ENCODE results near the gene MRPL3. TPM values are rescaled to one million over a fixed set of nuclear protein-coding genes. Genes with fewer than 3 reads are reported as not detected.

MRPL3 gene
- polyA plus RNA-seq, 3 donors = 20.9 to 66.3 (median 62.9) TPM

DNA sequence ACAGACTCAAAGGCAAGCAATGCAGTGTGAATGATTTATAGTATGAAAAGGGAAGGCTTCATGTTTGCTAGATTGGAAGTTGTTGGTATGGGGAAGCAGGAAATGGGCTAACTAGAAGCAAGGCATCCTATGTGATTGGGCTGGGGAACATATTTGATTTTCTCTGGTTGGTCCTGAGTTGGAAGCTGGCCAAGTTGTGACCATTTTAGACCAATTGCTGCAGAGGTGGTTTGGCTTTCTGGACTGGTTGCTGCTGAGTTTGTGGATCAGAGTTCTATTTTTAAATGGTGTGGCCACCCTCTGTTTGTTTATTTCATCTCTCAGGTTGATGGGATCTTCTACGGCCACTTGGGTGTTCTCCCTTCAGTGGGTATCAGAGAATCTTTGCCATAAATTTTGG is 81.5 kb downstream of the MRPL3 start:
- no CpG with 5 or more reads among the region's 1 CpG for whole genome bisulfite sequencing (ENCODE audit: insufficient coverage)
- Histone ChIP-seq H3K4me2 (replicated peaks; ENCODE audit: extremely low read depth, low read length, poor library complexity, severe bottlenecking) (no peak overlapping the region), H3K4me1 (ENCODE audit: control insufficient read depth in 1 of 2, insufficient read depth in 2 of 2, low read length in 2 of 2) (no peaks in the 10 kb centered on the region), H3K27me3 (ENCODE audit: control insufficient read depth in 2 of 2, insufficient read depth in 2 of 2, low read length in 2 of 2) (no peaks in the 10 kb centered on the region), H4K20me1 (ENCODE audit: insufficient read depth, low read length) (no peaks in the 10 kb centered on the region), H3K79me2 (ENCODE audit: insufficient read depth, low read length) (no peaks in the 10 kb centered on the region), H3K27ac (ENCODE audit: low read depth in 1 of 2, low read length in 2 of 2) (no peak overlapping the region), H3K36me3 (replicated peaks in 1 of 2; ENCODE audit: control insufficient read depth in 1 of 2, insufficient read depth in 2 of 2, low read length in 2 of 2) (no peaks in the 10 kb centered on the region), H3K9ac (ENCODE audit: insufficient read depth, low read length, poor library complexity, severe bottlenecking) (no peak overlapping the region), H2AFZ (ENCODE audit: insufficient read depth, low read depth, low read length, poor library complexity, severe bottlenecking) (no peak overlapping the region), H3K9me3 (replicated peaks in 1 of 2; ENCODE audit: control insufficient read depth in 1 of 2, insufficient read depth in 1 of 2, low read length in 2 of 2) (no peaks in the 10 kb centered on the region), H3K4me3 (replicated peaks in 1 of 3; ENCODE audit: low read depth in 2 of 3, low read length in 3 of 3) (no peak overlapping the region)
- Mint-ChIP-seq H3K36me3 (no peaks in the 10 kb centered on the region), H3K9me3 (peaks cover 0 to 8% (median 4%) of the 10 kb centered on the region in 7 donors), H3K4me1 (no peaks in the 10 kb centered on the region), H3K27ac (no peak overlapping the region), H3K27me3 (ENCODE audit: low read depth in 3 of 3) (peaks cover 0 to 4% (median 2%) of the 10 kb centered on the region in 3 donors), H3K4me3 (no peak overlapping the region)
- TF ChIP-seq, protein P1, sequence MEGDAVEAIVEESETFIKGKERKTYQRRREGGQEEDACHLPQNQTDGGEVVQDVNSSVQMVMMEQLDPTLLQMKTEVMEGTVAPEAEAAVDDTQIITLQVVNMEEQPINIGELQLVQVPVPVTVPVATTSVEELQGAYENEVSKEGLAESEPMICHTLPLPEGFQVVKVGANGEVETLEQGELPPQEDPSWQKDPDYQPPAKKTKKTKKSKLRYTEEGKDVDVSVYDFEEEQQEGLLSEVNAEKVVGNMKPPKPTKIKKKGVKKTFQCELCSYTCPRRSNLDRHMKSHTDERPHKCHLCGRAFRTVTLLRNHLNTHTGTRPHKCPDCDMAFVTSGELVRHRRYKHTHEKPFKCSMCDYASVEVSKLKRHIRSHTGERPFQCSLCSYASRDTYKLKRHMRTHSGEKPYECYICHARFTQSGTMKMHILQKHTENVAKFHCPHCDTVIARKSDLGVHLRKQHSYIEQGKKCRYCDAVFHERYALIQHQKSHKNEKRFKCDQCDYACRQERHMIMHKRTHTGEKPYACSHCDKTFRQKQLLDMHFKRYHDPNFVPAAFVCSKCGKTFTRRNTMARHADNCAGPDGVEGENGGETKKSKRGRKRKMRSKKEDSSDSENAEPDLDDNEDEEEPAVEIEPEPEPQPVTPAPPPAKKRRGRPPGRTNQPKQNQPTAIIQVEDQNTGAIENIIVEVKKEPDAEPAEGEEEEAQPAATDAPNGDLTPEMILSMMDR (IDR thresholded peaks at IDR 0.05) = no peak
- no peak for DNase-seq
- intact Hi-C loops (cut with micrococcal nuclease) = no loop called here

DNA sequence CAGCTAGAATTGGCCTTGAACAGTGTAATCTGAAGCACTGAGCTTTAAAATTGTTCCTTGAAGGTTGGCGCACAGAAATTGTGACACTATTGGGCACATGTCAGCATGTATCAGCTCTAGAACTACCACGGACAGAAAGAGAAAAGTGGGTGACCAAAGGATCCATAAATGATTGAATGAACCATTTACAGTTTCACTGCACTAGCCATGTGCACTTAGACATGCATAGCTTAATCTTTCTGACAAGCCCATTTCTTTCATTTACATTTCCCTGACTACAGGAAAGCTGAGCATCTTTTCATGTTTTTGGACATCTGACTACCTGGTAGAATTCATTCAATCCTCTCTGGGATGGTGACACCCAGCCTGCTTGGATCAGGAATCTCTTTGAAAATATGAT is 85.0 kb downstream of the MRPL3 start:
- H3K4me3 ChIP-seq (replicated peaks in 1 of 3; ENCODE audit: low read depth in 2 of 3, low read length in 3 of 3) = no peak overlapping the region
- no peaks in the 10 kb centered on the region for H3K4me1 Mint-ChIP-seq
- no peaks in the 10 kb centered on the region for H3K79me2 ChIP-seq (ENCODE audit: insufficient read depth, low read length)
- 81% methylated on average over 2 of the region's 2 CpGs for WGBS (ENCODE audit: insufficient coverage)
- H3K36me3 Mint-ChIP-seq = no peaks in the 10 kb centered on the region
- H3K4me2 ChIP-seq (replicated peaks; ENCODE audit: extremely low read depth, low read length, poor library complexity, severe bottlenecking) = no peak overlapping the region
- no peaks in the 10 kb centered on the region for H3K27me3 ChIP-seq (ENCODE audit: control insufficient read depth in 2 of 2, insufficient read depth in 2 of 2, low read length in 2 of 2)
- no peaks in the 10 kb centered on the region for H3K4me1 ChIP-seq (ENCODE audit: control insufficient read depth in 1 of 2, insufficient read depth in 2 of 2, low read length in 2 of 2)
- H3K4me3 Mint-ChIP-seq = no peak overlapping the region
- DNase-seq = no peak
- H2AFZ ChIP-seq (ENCODE audit: insufficient read depth, low read depth, low read length, poor library complexity, severe bottlenecking) = no peak overlapping the region
- H3K27ac ChIP-seq (ENCODE audit: low read depth in 1 of 2, low read length in 2 of 2) = no peak overlapping the region
- H3K9me3 ChIP-seq (replicated peaks in 1 of 2; ENCODE audit: control insufficient read depth in 1 of 2, insufficient read depth in 1 of 2, low read length in 2 of 2) = no peaks in the 10 kb centered on the region
- intact Hi-C loops (cut with micrococcal nuclease) = no loop called here
- no peaks in the 10 kb centered on the region for H3K36me3 ChIP-seq (replicated peaks in 1 of 2; ENCODE audit: control insufficient read depth in 1 of 2, insufficient read depth in 2 of 2, low read length in 2 of 2)
- TF ChIP-seq, protein P1 (IDR thresholded peaks at IDR 0.05) = no peak
- no peaks in the 10 kb centered on the region for H4K20me1 ChIP-seq (ENCODE audit: insufficient read depth, low read length)
- H3K9ac ChIP-seq (ENCODE audit: insufficient read depth, low read length, poor library complexity, severe bottlenecking) = no peak overlapping the region
- peaks cover 0 to 2% (median 0%) of the 10 kb centered on the region in 3 donors for H3K27me3 Mint-ChIP-seq (ENCODE audit: low read depth in 3 of 3)
- peaks cover 0 to 10% (median 5%) of the 10 kb centered on the region in 7 donors for H3K9me3 Mint-ChIP-seq
- no peak overlapping the region for H3K27ac Mint-ChIP-seq

Small RNA genes lying within 50 kb of the gene (small RNA-seq; reads per million reads assigned to genes)
- not detected for gene AC107027.2 (ENCODE audit: insufficient read length, low read depth)
- 389 reads per million, percentile 98 among the genes with 10 or more reads in this experiment for gene SNORA58 (ENCODE audit: insufficient read length, low read depth)

Other genes with a start within 250 kb of the MRPL3 start
- gene NUDT16, start 121.2 kb downstream of the MRPL3 start, polyA plus RNA-seq = 10 to 100 TPM; 23.6 to 27.0 (median 27.0) TPM

All from CD14-positive monocyte (primary cell).